GM23248 (cell line): Measurements from ENCODE around the gene ADCYAP1R1.

ENCODE experiments used
- EZH2 ChIP-seq: fragments of 200-600 bp; sonication (generic); IDR thresholded peaks from 2 replicates; pipeline ENCODE4 v1.6.1; 2018; ENCODE audit warnings: antibody characterized with exemption, mild to moderate bottlenecking; ENCODE audit not compliant: insufficient read depth, poor library complexity, severe bottlenecking
- EZH2phosphoT487 ChIP-seq: fragments of 200-600 bp; sonication (generic); IDR thresholded peaks from 2 replicates; pipeline ENCODE4 v1.6.1; 2018; ENCODE audit warnings: antibody characterized with exemption, moderate library complexity, mild to moderate bottlenecking, low read depth; ENCODE audit not compliant: insufficient read depth

DNA sequence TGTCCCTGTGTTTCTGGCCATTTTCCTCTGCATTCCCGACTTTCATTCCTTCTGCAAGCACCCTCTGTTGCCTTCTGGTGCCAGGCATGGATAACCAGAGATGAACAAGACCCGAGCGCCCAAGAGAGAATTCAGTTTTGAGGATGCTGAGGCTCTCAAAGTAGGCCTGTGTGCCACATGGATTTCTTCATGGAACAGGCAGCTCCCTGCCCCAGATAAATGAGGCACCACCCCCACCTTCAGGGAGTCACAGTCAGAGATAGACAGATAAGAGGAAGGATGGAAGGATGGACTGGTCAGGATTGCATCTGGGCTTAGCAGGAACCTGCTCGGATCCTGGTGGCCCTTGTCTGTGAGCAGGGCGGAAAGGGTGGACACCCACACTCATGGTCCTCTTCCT lies 49.4 kb downstream of the ADCYAP1R1 start:
- TF ChIP-seq EZH2: no peak
- TF ChIP-seq EZH2phosphoT487: no peak
